DOHH2 (cell line): ENCODE measurements around the gene BHLHE23.

ENCODE experiments used
- CTCF ChIP-seq: fragments of 200-600 bp; sonication (generic); IDR thresholded peaks from one replicate; pipeline ENCODE4 v1.5.1; 2014; ENCODE audit warnings: antibody characterized with exemption, mild to moderate bottlenecking, low read depth, low read length; ENCODE audit not compliant: poor library complexity, severe bottlenecking
- EZH2phosphoT487 ChIP-seq: fragments of 200-600 bp; sonication (generic); IDR thresholded peaks from 2 replicates; pipeline ENCODE4 v1.6.1; 2017; ENCODE audit warnings: borderline replicate concordance, mild to moderate bottlenecking, antibody characterized with exemption, low read length, moderate library complexity, mixed read lengths

GRCh38 chr20:62978561-62978943 lies 28.2 kb downstream of the BHLHE23 start:
- TF ChIP-seq CTCF (no peak), EZH2phosphoT487 (no peak)
